HEK293 (cell line): ENCODE results near the gene GNS.
A peak's percentile ranks its signal among the peaks of the same experiment; 100 is the strongest.
"Not testable (repeated sequence)": the region's sequence is repeated elsewhere in the genome, so short reads cannot be mapped to it uniquely, and the experiment has no call there.

ENCODE experiments used
- CTCF ChIA-PET: fragments of 350-600 bp; formaldehyde crosslinking; extraction: SDS; loops from one replicate; lab custom pipeline; 2021; ENCODE audit warnings: antibody characterized with exemption; lab: Yijun Ruan, JAX
- POLR2A ChIA-PET: fragments of 300-600 bp; formaldehyde crosslinking; extraction: SDS; loops from one replicate; lab custom pipeline; 2020; ENCODE audit warnings: antibody characterized with exemption, inconsistent platforms; lab: Yijun Ruan, JAX
- H3K27ac ChIP-seq: fragments of 200-500 bp; sonication (Bioruptor generic); 2 replicates; pipeline ENCODE4 v1.5.1; 2014; ENCODE audit warnings: low read depth, low read length, control low read depth, inconsistent platforms; ENCODE audit errors: extremely low read depth
- H3K36me3 ChIP-seq, 2 experiments: fragments of 200-500 bp in 1 of 2; sonication (Bioruptor generic) in 1 of 2; 1 replicate in 1 of 2; 2 replicates in 1 of 2; pipeline ENCODE4 v1.5.1; 2014 to 2017; ENCODE audit warnings: inconsistent platforms in 2 of 2, low read length in 2 of 2; ENCODE audit not compliant: control insufficient read depth in 2 of 2, insufficient read depth in 1 of 2
- H3K4me1 ChIP-seq: fragments of 200-500 bp; sonication (Bioruptor generic); 2 replicates; pipeline ENCODE4 v1.5.1; 2014; ENCODE audit warnings: mild to moderate bottlenecking, low read length, inconsistent platforms; ENCODE audit not compliant: control insufficient read depth, insufficient read depth
- H3K4me3 ChIP-seq: 2 replicates; pipeline ENCODE4 v1.5.1; 2011; ENCODE audit warnings: low read depth, mild to moderate bottlenecking, control low read depth, low read length, moderate library complexity
- H3K9me3 ChIP-seq: fragments of 200-500 bp; sonication (Bioruptor generic); 2 replicates; pipeline ENCODE4 v1.5.1; 2014; ENCODE audit warnings: low read depth, low read length, inconsistent platforms; ENCODE audit not compliant: control insufficient read depth, insufficient read depth
- EGR2 ChIP-seq: fragments of 450-650 bp; formaldehyde crosslinking; IDR thresholded peaks from 2 replicates; pipeline ENCODE4 v1.5.1; 2016; ENCODE audit warnings: low read depth, missing biosample characterization, missing genetic modification characterization
- GLIS2 ChIP-seq: fragments of 450-650 bp; formaldehyde crosslinking; IDR thresholded peaks from 2 replicates; pipeline ENCODE4 v1.5.1; 2016; ENCODE audit warnings: missing biosample characterization, missing genetic modification characterization
- MZF1 ChIP-seq: fragments of 450-650 bp; formaldehyde crosslinking; IDR thresholded peaks from 2 replicates; pipeline ENCODE4 v1.5.1; 2017; ENCODE audit warnings: missing biosample characterization, missing genetic modification characterization, borderline replicate concordance
- REPIN1 ChIP-seq: fragments of 450-650 bp; formaldehyde crosslinking; IDR thresholded peaks from 2 replicates; pipeline ENCODE4 v1.5.1; 2017; ENCODE audit warnings: missing biosample characterization, missing genetic modification characterization, low read depth
- SCRT1 ChIP-seq: fragments of 450-650 bp; formaldehyde crosslinking; IDR thresholded peaks from 2 replicates; pipeline ENCODE4 v1.5.1; 2016; ENCODE audit warnings: missing biosample characterization, missing genetic modification characterization, borderline replicate concordance
- ZFHX2 ChIP-seq: fragments of 450-650 bp; formaldehyde crosslinking; conservative IDR thresholded peaks from 2 replicates; pipeline ENCODE4 v1.5.1; 2016; ENCODE audit warnings: missing biosample characterization, missing genetic modification characterization
- ZNF214 ChIP-seq: fragments of 450-650 bp; formaldehyde crosslinking; IDR thresholded peaks from 2 replicates; pipeline ENCODE4 v1.5.1; 2017; ENCODE audit warnings: missing biosample characterization, mild to moderate bottlenecking, missing genetic modification characterization, borderline replicate concordance
- ZNF266 ChIP-seq: fragments of 450-650 bp; formaldehyde crosslinking; IDR thresholded peaks from 2 replicates; pipeline ENCODE4 v1.5.1; 2016; ENCODE audit warnings: missing biosample characterization, missing genetic modification characterization, low read depth
- ZNF366 ChIP-seq: fragments of 450-650 bp; formaldehyde crosslinking; conservative IDR thresholded peaks from 2 replicates; pipeline ENCODE4 v1.5.1; 2016; ENCODE audit warnings: missing biosample characterization, missing genetic modification characterization
- ZNF404 ChIP-seq: fragments of 450-650 bp; formaldehyde crosslinking; IDR thresholded peaks from 2 replicates; pipeline ENCODE4 v1.5.1; 2017; ENCODE audit warnings: missing biosample characterization, missing genetic modification characterization
- ZNF416 ChIP-seq: fragments of 450-650 bp; formaldehyde crosslinking; IDR thresholded peaks from 2 replicates; pipeline ENCODE4 v1.5.1; 2016; ENCODE audit warnings: missing biosample characterization, missing genetic modification characterization
- ZNF426 ChIP-seq: fragments of 450-650 bp; formaldehyde crosslinking; IDR thresholded peaks from 2 replicates; pipeline ENCODE4 v1.5.1; 2017; ENCODE audit warnings: missing biosample characterization, missing genetic modification characterization, mild to moderate bottlenecking, inconsistent platforms, moderate library complexity
- ZNF521 ChIP-seq: fragments of 450-650 bp; formaldehyde crosslinking; IDR thresholded peaks from 2 replicates; pipeline ENCODE4 v1.5.1; 2017; ENCODE audit warnings: missing biosample characterization, mild to moderate bottlenecking, missing genetic modification characterization
- ZNF549 ChIP-seq: fragments of 450-650 bp; IDR thresholded peaks from 2 replicates; pipeline ENCODE4 v1.5.1; 2018; ENCODE audit warnings: missing biosample characterization, missing genetic modification characterization, mild to moderate bottlenecking, inconsistent platforms, moderate library complexity
- ZNF555 ChIP-seq: fragments of 450-650 bp; formaldehyde crosslinking; conservative IDR thresholded peaks from 2 replicates; pipeline ENCODE4 v1.5.1; 2017; ENCODE audit warnings: missing biosample characterization, mild to moderate bottlenecking, missing genetic modification characterization, inconsistent platforms
- ZNF560 ChIP-seq: fragments of 450-650 bp; formaldehyde crosslinking; IDR thresholded peaks from 2 replicates; pipeline ENCODE4 v1.5.1; 2017; ENCODE audit warnings: missing biosample characterization, missing genetic modification characterization, borderline replicate concordance
- ZNF654 ChIP-seq: fragments of 450-650 bp; formaldehyde crosslinking; IDR thresholded peaks from 2 replicates; pipeline ENCODE4 v1.5.1; 2016; ENCODE audit warnings: low read depth, missing biosample characterization, missing genetic modification characterization
- ZNF768 ChIP-seq: fragments of 450-650 bp; formaldehyde crosslinking; IDR thresholded peaks from 2 replicates; pipeline ENCODE4 v1.5.1; 2018; ENCODE audit warnings: missing biosample characterization, mild to moderate bottlenecking, missing genetic modification characterization
- ZNF791 ChIP-seq: fragments of 450-650 bp; formaldehyde crosslinking; IDR thresholded peaks from 2 replicates; pipeline ENCODE4 v1.5.1; 2016; ENCODE audit warnings: missing biosample characterization, missing genetic modification characterization
- TF ChIP-seq, protein P1 (sequence below): fragments of 450-650 bp; formaldehyde crosslinking; IDR thresholded peaks from 2 replicates; pipeline ENCODE4 v1.5.1; 2017; ENCODE audit warnings: missing biosample characterization, missing genetic modification characterization
- TF ChIP-seq, protein P2 (sequence below): fragments of 450-650 bp; formaldehyde crosslinking; IDR thresholded peaks from 2 replicates; pipeline ENCODE4 v1.5.1; 2016; ENCODE audit warnings: missing biosample characterization, missing genetic modification characterization
- TF ChIP-seq, protein P3 (sequence below): fragments of 450-650 bp; formaldehyde crosslinking; IDR thresholded peaks from 2 replicates; pipeline ENCODE4 v1.5.1; 2016; ENCODE audit warnings: missing biosample characterization, missing genetic modification characterization

The GNS gene

DNA sequence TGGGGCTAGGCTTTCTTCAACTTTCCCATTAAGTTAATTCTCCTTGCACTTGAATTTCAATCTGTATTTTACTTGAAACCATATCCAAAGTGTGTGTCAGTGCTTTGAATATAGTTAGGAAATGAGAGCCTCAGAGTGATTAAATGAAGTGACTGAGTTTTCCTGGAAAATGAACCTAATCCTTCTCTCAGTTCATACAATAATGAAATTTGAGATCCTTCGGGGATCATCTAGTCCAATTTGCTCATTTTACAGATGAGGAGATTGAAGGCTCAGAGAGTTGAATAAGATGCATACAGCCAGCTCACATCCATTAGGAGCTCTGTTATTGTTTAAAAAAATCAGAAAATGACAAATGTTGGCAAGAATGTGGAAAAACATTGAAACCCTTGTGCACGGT is 47.0 kb upstream of the GNS start:
- Histone ChIP-seq H3K4me3 (no peak overlapping the region), H3K27ac (no peak overlapping the region), H3K9me3 (no peaks in the 10 kb centered on the region), H3K4me1 (peaks cover 7% of the 10 kb centered on the region; the same call in 1 of the 2 replicates), H3K36me3 (no peaks in the 10 kb centered on the region)
- POLR2A ChIA-PET: no interaction called here
- TF ChIP-seq ZNF560 (no peak), ZNF791 (tag by site-specific recombination) (no peak), ZNF404 (no peak), EGR2 (tag by site-specific recombination) (no peak), MZF1 (tag by site-specific recombination) (peak; percentile 51; the same call in 1 of the 2 replicates), ZNF555 (no peak), ZNF426 (tag by site-specific recombination) (no peak), ZNF266 (tag by site-specific recombination) (no peak), ZNF549 (tag by site-specific recombination) (0 out of 2 replicates have a peak, but pooled peaks have one; percentile 8), ZNF214 (tag by site-specific recombination) (no peak)
- TF ChIP-seq, protein P1, sequence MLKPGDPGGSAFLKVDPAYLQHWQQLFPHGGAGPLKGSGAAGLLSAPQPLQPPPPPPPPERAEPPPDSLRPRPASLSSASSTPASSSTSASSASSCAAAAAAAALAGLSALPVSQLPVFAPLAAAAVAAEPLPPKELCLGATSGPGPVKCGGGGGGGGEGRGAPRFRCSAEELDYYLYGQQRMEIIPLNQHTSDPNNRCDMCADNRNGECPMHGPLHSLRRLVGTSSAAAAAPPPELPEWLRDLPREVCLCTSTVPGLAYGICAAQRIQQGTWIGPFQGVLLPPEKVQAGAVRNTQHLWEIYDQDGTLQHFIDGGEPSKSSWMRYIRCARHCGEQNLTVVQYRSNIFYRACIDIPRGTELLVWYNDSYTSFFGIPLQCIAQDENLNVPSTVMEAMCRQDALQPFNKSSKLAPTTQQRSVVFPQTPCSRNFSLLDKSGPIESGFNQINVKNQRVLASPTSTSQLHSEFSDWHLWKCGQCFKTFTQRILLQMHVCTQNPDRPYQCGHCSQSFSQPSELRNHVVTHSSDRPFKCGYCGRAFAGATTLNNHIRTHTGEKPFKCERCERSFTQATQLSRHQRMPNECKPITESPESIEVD (tag by site-specific recombination): 0 out of 2 replicates have a peak, but pooled peaks have one; percentile 53
- CTCF ChIA-PET: interaction anchor here (0.6 to 5.4 kb wide), 4 partner anchors 9 to 352 kb away, joined by 3 to 50 read pairs (median 3); no protein-coding TSS in a partner anchor

DNA sequence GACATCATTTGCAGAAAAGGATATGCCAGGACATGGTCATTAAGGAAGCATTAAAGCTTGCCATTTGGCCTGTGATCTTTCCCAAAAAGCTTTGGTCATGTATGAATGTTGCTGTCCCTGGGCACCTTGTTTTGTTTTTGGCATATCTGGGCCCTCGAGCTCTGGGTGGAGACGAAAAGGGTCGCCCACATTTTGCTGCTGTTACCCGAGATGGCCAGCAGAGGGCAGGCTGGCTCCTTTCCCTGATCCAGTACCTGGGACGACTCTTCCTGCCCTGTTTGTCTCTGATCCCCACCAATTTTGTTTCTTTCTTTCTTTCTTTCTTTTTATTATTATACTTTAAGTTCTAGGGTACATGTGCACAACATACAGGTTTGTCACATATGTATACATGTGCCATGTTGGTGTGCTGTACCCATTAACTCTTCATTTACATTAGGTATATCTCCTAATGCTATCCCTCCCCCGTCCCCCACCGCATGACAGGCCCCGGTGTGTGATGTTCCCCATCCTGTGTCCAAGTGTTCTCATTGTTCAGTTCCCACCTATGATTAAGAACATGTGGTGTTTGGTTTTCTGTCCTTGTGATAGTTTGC is 43.1 kb upstream of the GNS start:
- not testable (repeated sequence) for H3K4me1 ChIP-seq, H3K36me3 ChIP-seq, H3K27ac ChIP-seq, H3K4me3 ChIP-seq, H3K9me3 ChIP-seq
- CTCF ChIA-PET: interaction anchor here (0.6 to 2.7 kb wide), 45 partner anchors 8 to 1316 kb away, joined by 3 to 18 read pairs (median 4); no protein-coding TSS in a partner anchor
- POLR2A ChIA-PET: interaction anchor here (1.2 kb wide), 1 partner anchor 22 kb away, joined by 4 read pairs; no protein-coding TSS in a partner anchor
- TF ChIP-seq ZFHX2 (tag by site-specific recombination) (0 out of 2 replicates have a peak, but pooled peaks have one; percentile 24), MZF1 (tag by site-specific recombination) (peak; percentile 53; the same call in 1 of the 2 replicates), ZNF768 (tag by site-specific recombination) (0 out of 2 replicates have a peak, but pooled peaks have one; percentile 29), ZNF654 (tag by site-specific recombination) (peak; percentile 90), ZNF366 (0 out of 2 replicates have a peak, but pooled peaks have one; percentile 39)
- TF ChIP-seq, protein P2, sequence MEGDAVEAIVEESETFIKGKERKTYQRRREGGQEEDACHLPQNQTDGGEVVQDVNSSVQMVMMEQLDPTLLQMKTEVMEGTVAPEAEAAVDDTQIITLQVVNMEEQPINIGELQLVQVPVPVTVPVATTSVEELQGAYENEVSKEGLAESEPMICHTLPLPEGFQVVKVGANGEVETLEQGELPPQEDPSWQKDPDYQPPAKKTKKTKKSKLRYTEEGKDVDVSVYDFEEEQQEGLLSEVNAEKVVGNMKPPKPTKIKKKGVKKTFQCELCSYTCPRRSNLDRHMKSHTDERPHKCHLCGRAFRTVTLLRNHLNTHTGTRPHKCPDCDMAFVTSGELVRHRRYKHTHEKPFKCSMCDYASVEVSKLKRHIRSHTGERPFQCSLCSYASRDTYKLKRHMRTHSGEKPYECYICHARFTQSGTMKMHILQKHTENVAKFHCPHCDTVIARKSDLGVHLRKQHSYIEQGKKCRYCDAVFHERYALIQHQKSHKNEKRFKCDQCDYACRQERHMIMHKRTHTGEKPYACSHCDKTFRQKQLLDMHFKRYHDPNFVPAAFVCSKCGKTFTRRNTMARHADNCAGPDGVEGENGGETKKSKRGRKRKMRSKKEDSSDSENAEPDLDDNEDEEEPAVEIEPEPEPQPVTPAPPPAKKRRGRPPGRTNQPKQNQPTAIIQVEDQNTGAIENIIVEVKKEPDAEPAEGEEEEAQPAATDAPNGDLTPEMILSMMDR (tag by site-specific recombination): peak; percentile 74

DNA sequence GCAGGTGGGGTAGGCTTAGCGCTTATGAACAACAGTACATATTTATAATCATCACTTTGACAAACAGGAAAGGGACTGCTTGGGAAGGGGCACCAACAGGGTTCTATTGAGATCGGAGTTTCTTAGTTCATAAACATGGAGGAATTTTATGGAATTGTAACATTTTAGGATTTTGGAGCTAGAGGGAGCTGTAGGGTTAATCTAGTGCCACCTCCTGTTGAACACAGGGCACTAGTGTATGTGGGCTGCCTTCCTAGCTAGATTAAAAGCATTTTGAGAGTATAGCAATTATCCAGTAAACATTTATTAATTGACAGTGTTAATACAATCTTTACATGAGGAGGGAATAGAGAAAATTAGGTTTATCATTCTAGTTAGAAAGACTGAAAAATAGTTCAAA is 42.2 kb upstream of the GNS start:
- H3K36me3 ChIP-seq: no peaks in the 10 kb centered on the region
- H3K4me1 ChIP-seq: 0 out of 2 replicates have a peak, but pooled peaks cover 2% of the 10 kb centered on the region
- H3K27ac ChIP-seq: no peak overlapping the region
- H3K4me3 ChIP-seq: no peak overlapping the region
- ChIA-PET POLR2A (interaction anchor here (1.1 to 1.2 kb wide), 2 partner anchors 21 to 36 kb away, joined by 3 to 4 read pairs; no protein-coding TSS in a partner anchor), CTCF (interaction anchor here (0.6 to 2.7 kb wide), 38 partner anchors 9 to 1171 kb away, joined by 3 to 18 read pairs (median 5); no protein-coding TSS in a partner anchor)
- H3K9me3 ChIP-seq: no peaks in the 10 kb centered on the region
- TF ChIP-seq, protein P3, sequence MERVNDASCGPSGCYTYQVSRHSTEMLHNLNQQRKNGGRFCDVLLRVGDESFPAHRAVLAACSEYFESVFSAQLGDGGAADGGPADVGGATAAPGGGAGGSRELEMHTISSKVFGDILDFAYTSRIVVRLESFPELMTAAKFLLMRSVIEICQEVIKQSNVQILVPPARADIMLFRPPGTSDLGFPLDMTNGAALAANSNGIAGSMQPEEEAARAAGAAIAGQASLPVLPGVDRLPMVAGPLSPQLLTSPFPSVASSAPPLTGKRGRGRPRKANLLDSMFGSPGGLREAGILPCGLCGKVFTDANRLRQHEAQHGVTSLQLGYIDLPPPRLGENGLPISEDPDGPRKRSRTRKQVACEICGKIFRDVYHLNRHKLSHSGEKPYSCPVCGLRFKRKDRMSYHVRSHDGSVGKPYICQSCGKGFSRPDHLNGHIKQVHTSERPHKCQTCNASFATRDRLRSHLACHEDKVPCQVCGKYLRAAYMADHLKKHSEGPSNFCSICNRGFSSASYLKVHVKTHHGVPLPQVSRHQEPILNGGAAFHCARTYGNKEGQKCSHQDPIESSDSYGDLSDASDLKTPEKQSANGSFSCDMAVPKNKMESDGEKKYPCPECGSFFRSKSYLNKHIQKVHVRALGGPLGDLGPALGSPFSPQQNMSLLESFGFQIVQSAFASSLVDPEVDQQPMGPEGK: no peak
- no peak for TF ChIP-seq ZNF416 (tag by site-specific recombination)
- TF ChIP-seq GLIS2 (tag by site-specific recombination): no peak
- no peak for TF ChIP-seq ZNF521
- no peak for TF ChIP-seq REPIN1 (tag by site-specific recombination)
- TF ChIP-seq, protein P2 (tag by site-specific recombination): peak; percentile 49; the same call in 1 of the 2 replicates
- peak; percentile 79 for TF ChIP-seq SCRT1 (tag by site-specific recombination)
